K562 (cell line): Measurements from ENCODE around the gene FAM83G. TPM values are rescaled to one million over a fixed set of nuclear protein-coding genes. Genes with fewer than 3 reads are reported as not detected.

Source experiments
- ATAC-seq: fragments of 200-7000 bp; cut with Tn5 transposase; 3 replicates; pipeline ENCODE4 v1.9.1; 2020; ENCODE audit warnings: moderate library complexity
- BruUV-seq: library from RNA; stranded (reverse); fragments of 400-500 nt; replicated peaks from 2 replicates; lab custom pipeline; 2021; lab: Mats Ljungman, UMichigan
- CTCF ChIA-PET: fragments of 300-600 bp; formaldehyde crosslinking; extraction: SDS; loops from one replicate; lab custom pipeline; 2021; ENCODE audit warnings: low intra/inter-chr PET ratio; lab: Yijun Ruan, JAX
- POLR2A ChIA-PET: fragments of 300-600, 350-650 bp; sonication (Branson Sonifier 250); formaldehyde crosslinking; extraction: SDS; loops from one replicate; lab custom pipeline; 2021; ENCODE audit warnings: antibody characterized with exemption, inconsistent platforms; lab: Yijun Ruan, JAX
- DNase-seq, 4 experiments: peaks; one replicate each; pipeline versions ENCODE4 v3.0.0 to v3.0.0-alpha.2; 2011 to 2018; ENCODE audit warnings: low spot score in 3 of 4, mixed read lengths in 3 of 4; ENCODE audit errors: extremely low read depth in 1 of 4
- FAIRE-seq: peaks from 2 replicates; lab custom pipeline; 2011; peaks lifted over from hg19 to GRCh38; lab: Jason Lieb, UNC
- H2AFZ ChIP-seq: 2 replicates; pipeline ENCODE4 v1.6.0; 2011; ENCODE audit warnings: low read depth, low read length, control low read depth, inconsistent platforms
- H3K27ac ChIP-seq: fragments of 200-600 bp; 3 replicates; pipeline ENCODE4 v1.8.0; 2011; ENCODE audit warnings: low read depth, mild to moderate bottlenecking, control low read depth, inconsistent platforms, low read length, moderate library complexity, mixed read lengths; ENCODE audit errors: extremely low read depth
- H3K27me3 ChIP-seq, 2 experiments: fragments of 300-600 bp in 1 of 2; 2 replicates in 1 of 2; 3 replicates in 1 of 2; pipeline versions ENCODE4 v1.6.0 to v1.8.0; 2011; ENCODE audit warnings: inconsistent platforms in 2 of 2, low read length in 2 of 2, mild to moderate bottlenecking in 1 of 2, mixed read lengths in 1 of 2, moderate library complexity in 1 of 2; ENCODE audit not compliant: control insufficient read depth in 2 of 2, insufficient read depth in 2 of 2
- H3K36me3 ChIP-seq: fragments of 300-600 bp; 3 replicates; pipeline ENCODE4 v1.8.0; 2011; ENCODE audit warnings: mild to moderate bottlenecking, low read length, inconsistent platforms; ENCODE audit not compliant: control insufficient read depth, insufficient read depth
- H3K4me1 ChIP-seq, 2 experiments: fragments of 200-600 bp in 1 of 2; replicated peaks in 1 of 2; 2 replicates in 1 of 2; 3 replicates in 1 of 2; pipeline versions ENCODE4 v1.5.1 to v1.8.0; 2011; ENCODE audit warnings: inconsistent platforms in 2 of 2, low read length in 2 of 2, mild to moderate bottlenecking in 1 of 2, mixed read lengths in 1 of 2, moderate library complexity in 1 of 2; ENCODE audit not compliant: control insufficient read depth in 2 of 2, insufficient read depth in 2 of 2
- H3K4me2 ChIP-seq: 2 replicates; pipeline ENCODE4 v1.6.1; 2011; ENCODE audit warnings: low read length, control low read depth, inconsistent platforms, mixed read lengths; ENCODE audit not compliant: insufficient read depth
- H3K4me3 ChIP-seq: fragments of 200-600 bp; sonication (generic), shearing (Covaris generic); 2 replicates; pipeline ENCODE4 v1.5.1; 2016; ENCODE audit warnings: control low read depth, inconsistent platforms
- H3K79me2 ChIP-seq: fragments of 200-600 bp; 3 replicates; pipeline ENCODE4 v1.8.0; 2011; ENCODE audit warnings: low read length, inconsistent platforms; ENCODE audit not compliant: control insufficient read depth, insufficient read depth
- H3K9ac ChIP-seq, 2 experiments: 2 replicates each; pipeline versions ENCODE4 v1.6.0 to v1.6.1; 2011; ENCODE audit warnings: low read depth in 2 of 2, low read length in 2 of 2, control low read depth in 1 of 2, inconsistent platforms in 1 of 2, mild to moderate bottlenecking in 1 of 2, mixed read lengths in 1 of 2; ENCODE audit not compliant: insufficient read depth in 1 of 2
- H3K9me1 ChIP-seq: one replicate; pipeline ENCODE4 v1.6.0; 2011; ENCODE audit warnings: inconsistent platforms, mild to moderate bottlenecking, low read length, moderate library complexity; ENCODE audit not compliant: control insufficient read depth, insufficient read depth
- H3K9me3 ChIP-seq: replicated peaks from 2 replicates; pipeline ENCODE4 v1.5.1; 2011; ENCODE audit warnings: low read depth, low read length, inconsistent platforms; ENCODE audit not compliant: control insufficient read depth, insufficient read depth
- H4K20me1 ChIP-seq: replicated peaks from 2 replicates; pipeline ENCODE4 v1.6.1; 2011; ENCODE audit warnings: low read length, inconsistent platforms, mixed read lengths; ENCODE audit not compliant: control insufficient read depth, insufficient read depth
- HNRNPK ChIP-seq: fragments of 200-400 bp; formaldehyde crosslinking; IDR thresholded peaks from one replicate; pipeline ENCODE4 v1.6.1; 2018; ENCODE audit warnings: mild to moderate bottlenecking, low read depth, low read length; ENCODE audit not compliant: poor library complexity, severe bottlenecking
- JUNB ChIP-seq: fragments of 450-650 bp; formaldehyde crosslinking; conservative IDR thresholded peaks from 2 replicates; pipeline ENCODE4 v1.4.0; 2020; ENCODE audit warnings: mild to moderate bottlenecking
- MCM5 ChIP-seq: fragments of 450-650 bp; IDR thresholded peaks from 2 replicates; pipeline ENCODE4 v1.6.1; 2016; ENCODE audit warnings: low read depth
- MEF2A ChIP-seq: IDR thresholded peaks from 2 replicates; pipeline ENCODE4 v1.6.1; 2011; ENCODE audit warnings: low read depth, mild to moderate bottlenecking, low read length, moderate library complexity; ENCODE audit not compliant: control insufficient read depth
- NEUROD1 ChIP-seq: fragments of 150-350 bp; IDR thresholded peaks from 2 replicates; pipeline ENCODE4 v1.6.1; 2014; ENCODE audit warnings: borderline replicate concordance, low read length, low read depth; ENCODE audit not compliant: partially characterized antibody
- NR1H2 ChIP-seq: sonication (generic); formaldehyde crosslinking; IDR thresholded peaks from 2 replicates; pipeline ENCODE4 v1.4.0; 2020; ENCODE audit warnings: mild to moderate bottlenecking, missing genetic modification reagents
- OTX1 ChIP-seq: fragments of 450-650 bp; formaldehyde crosslinking; IDR thresholded peaks from 2 replicates; pipeline ENCODE4 v1.4.0; 2022; ENCODE audit warnings: mild to moderate bottlenecking
- PCBP2 ChIP-seq: fragments of 200-400 bp; formaldehyde crosslinking; IDR thresholded peaks from 2 replicates; pipeline ENCODE4 v1.6.1; 2018; ENCODE audit warnings: low read length, low read depth, mild to moderate bottlenecking, moderate library complexity; ENCODE audit not compliant: poor library complexity, severe bottlenecking
- RBM25 ChIP-seq: fragments of 200-400 bp; formaldehyde crosslinking; IDR thresholded peaks from 2 replicates; pipeline ENCODE4 v1.6.1; 2018; ENCODE audit warnings: low read length, low read depth, moderate library complexity; ENCODE audit not compliant: severe bottlenecking
- TCF3 ChIP-seq: sonication (generic); formaldehyde crosslinking; IDR thresholded peaks from 2 replicates; pipeline ENCODE4 v1.4.0; 2020; ENCODE audit warnings: mild to moderate bottlenecking, missing genetic modification reagents
- TRIM24 ChIP-seq, 2 experiments: fragments of 450-650 bp; IDR thresholded peaks; 2 replicates each; pipeline ENCODE4 v1.6.1; 2016
- ZNF124 ChIP-seq: sonication (generic); formaldehyde crosslinking; IDR thresholded peaks from 2 replicates; pipeline ENCODE4 v1.8.1; 2022; ENCODE audit warnings: missing genetic modification reagents
- ZNF75A ChIP-seq: fragments of 450-650 bp; formaldehyde crosslinking; IDR thresholded peaks from 2 replicates; pipeline ENCODE4 v1.4.0; 2020; ENCODE audit warnings: mild to moderate bottlenecking
- WGBS: fragments of 100-300 bp; shearing (Covaris generic); methylation state at CpG from one replicate; pipeline ENCODE4 v1.1.6; 2016; ENCODE audit warnings: low coverage, mixed read lengths; ENCODE audit not compliant: insufficient coverage; ENCODE audit errors: missing lambda C conversion rate; 5-methylcytosine and 5-hydroxymethylcytosine counted together
- in situ Hi-C: fragments of 300-500 bp; cut with MboI; formaldehyde crosslinking; loops from 4 replicates; pipeline ENCODE4 v1.15.0; 2018; ENCODE audit warnings: inconsistent platforms, mixed read lengths
- intact Hi-C: fragments of 100-400 bp; cut with micrococcal nuclease; formaldehyde crosslinking; loops from 2 replicates; pipeline ENCODE4 v1.14.2; 2022
- polyA plus RNA-seq, 8 experiments: library from polyadenylated mRNA; depleted of rRNA in 4 of 8; stranded (reverse) in 5 of 8; unstranded in 3 of 8; fragments of >200 nt; fragmentation: Nextera tagmentation in 2 of 8; fragmentation: Illumina TruSeq in 1 of 8; extraction: Ambion mirVana in 2 of 8; extraction: Trizol in 1 of 8; gene quantifications; 2 replicates each; pipeline versions ENCODE4 v1.2.1 to v1.2.3, GENCODE V29; 2011 to 2014; ENCODE audit warnings: inconsistent platforms in 1 of 8, missing spikeins in 1 of 8
- total RNA-seq, 7 experiments: library from RNA; depleted of rRNA in 6 of 7; stranded (reverse); fragments of >200 nt in 6 of 7; fragmentation: Illumina TruSeq in 2 of 7; extraction: Trizol in 2 of 7; gene quantifications; 2 replicates each; pipeline versions ENCODE4 v1.2.1 to v1.2.3, GENCODE V29; 2011 to 2021; ENCODE audit warnings: low replicate concordance in 1 of 7

FAM83G gene
- total and polyA plus RNA-seq, 9 of the 15 experiments (the other 6 are each of a cell fraction or from before 2014, with no cell fraction given): 0.04 to 10.3 (median 4.5) TPM; not detected in 1

- Histone ChIP-seq H2AFZ (no peak overlapping the region), H3K27ac (no peak overlapping the region), H3K9me1 (no peaks in the 10 kb centered on the region), H3K4me1 (peaks cover 6 to 36% of the 10 kb centered on the region in 2 experiments; a peak in 4 of 5 replicates), H3K9me3 (no peaks in the 10 kb centered on the region), H3K4me2 (no peak overlapping the region), H3K27me3 (no peaks in the 10 kb centered on the region), H3K36me3 (no peaks in the 10 kb centered on the region), H3K79me2 (no peaks in the 10 kb centered on the region), H3K9ac (no peak overlapping the region), H3K4me3 (no peak overlapping the region), H4K20me1 (no peaks in the 10 kb centered on the region)
- no peak for FAIRE-seq
- no peak for ATAC-seq
- TF ChIP-seq TRIM24 (IDR thresholded peaks at IDR 0.05): no peak
- no TSS peak for BruUV-seq
- intact Hi-C loops: no loop called here
- whole genome bisulfite sequencing: 24% methylated on average over 3 of the region's 7 CpGs
- DNase-seq: no peak
- ChIA-PET POLR2A (no interaction called here), CTCF (no interaction called here)
- in situ Hi-C loops: loop anchor here (5.0 kb wide), 1 partner anchor 40 kb away; no protein-coding TSS in a partner anchor
Observed at GRCh38 chr17:19016881-19017280, 12.3 kb upstream of the FAM83G start.

GRCh38 chr17:19016297-19016696, 11.7 kb upstream of the FAM83G start:
- Histone ChIP-seq H3K9me1 (no peaks in the 10 kb centered on the region), H3K79me2 (no peaks in the 10 kb centered on the region), H3K9me3 (no peaks in the 10 kb centered on the region), H3K4me2 (no peak overlapping the region), H3K4me1 (peaks cover 6 to 30% of the 10 kb centered on the region in 2 experiments; a peak in 4 of 5 replicates), H3K4me3 (no peak overlapping the region), H4K20me1 (no peaks in the 10 kb centered on the region), H2AFZ (no peak overlapping the region), H3K36me3 (no peaks in the 10 kb centered on the region), H3K27ac (no peak overlapping the region), H3K9ac (no peak overlapping the region), H3K27me3 (no peaks in the 10 kb centered on the region)
- ATAC-seq (no peak), FAIRE-seq (no peak), DNase-seq (no peak)
- no peak for TF ChIP-seq JUNB (CRISPR knock-in tag)
- TF ChIP-seq MCM5: no peak
- no peak for TF ChIP-seq HNRNPK
- TF ChIP-seq NEUROD1: no peak
- no peak for TF ChIP-seq MEF2A
- no peak for TF ChIP-seq PCBP2
- TF ChIP-seq NR1H2 (CRISPR knock-in tag): no peak
- TF ChIP-seq TCF3 (CRISPR knock-in tag): no peak
- no peak for TF ChIP-seq ZNF124 (CRISPR knock-in tag)
- TF ChIP-seq OTX1: no peak
- no peak for TF ChIP-seq RBM25
- TF ChIP-seq ZNF75A (CRISPR knock-in tag): no peak
- intact Hi-C loops (no loop called here), in situ Hi-C loops (loop anchor here (5.0 kb wide), 1 partner anchor 39 kb away; no protein-coding TSS in a partner anchor)
- CTCF ChIA-PET: no interaction called here
- BruUV-seq: no TSS peak
- POLR2A ChIA-PET: interaction anchor here (0.6 kb wide), 1 partner anchor 9 kb away, joined by 4 read pairs; no protein-coding TSS in a partner anchor
- 46% methylated on average over 3 of the region's 8 CpGs for WGBS
